GM19025 (cell line): ENCODE data around the gene SPRED1.

ENCODE experiments used
- ATAC-seq: cut with Tn5 transposase; IDR thresholded peaks from one replicate; pipeline ENCODE4 v1.9.1; 2021; ENCODE audit warnings: mild to moderate bottlenecking, low read depth, moderate library complexity; ENCODE audit not compliant: unreplicated experiment

The SPRED1 gene

GRCh38 chr15:38332711-38333110 is 80.1 kb downstream of the SPRED1 start:
- no peak for ATAC-seq

- no peak for ATAC-seq
Observed at GRCh38 chr15:38335116-38335515, 82.5 kb downstream of the SPRED1 start.

- ATAC-seq = no peak
Observed at GRCh38 chr15:38344351-38344750, 91.7 kb downstream of the SPRED1 start.

- no peak for ATAC-seq
Observed at GRCh38 chr15:38349251-38349650, 96.6 kb downstream of the SPRED1 start.

DNA sequence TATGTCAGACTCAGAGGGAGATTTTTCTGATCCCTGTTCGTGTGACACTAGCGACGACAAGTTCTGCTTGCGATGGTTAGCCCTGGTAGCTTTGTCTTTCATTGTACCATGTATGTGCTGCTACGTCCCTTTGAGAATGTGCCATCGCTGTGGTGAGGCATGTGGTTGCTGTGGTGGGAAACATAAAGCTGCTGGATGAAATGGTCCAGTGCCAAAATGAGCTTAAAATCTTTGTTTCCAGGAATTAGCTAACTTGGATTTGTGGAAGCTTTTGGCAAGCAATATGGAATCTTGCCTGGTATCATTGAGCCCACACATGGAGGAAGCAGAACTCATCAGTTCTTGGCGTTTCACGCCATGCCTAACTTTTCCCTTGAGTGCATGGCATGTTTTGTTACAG is 98.8 kb downstream of the SPRED1 start:
- no peak for ATAC-seq

GRCh38 chr15:38354315-38354929 is 101.8 kb downstream of the SPRED1 start:
- ATAC-seq = no peak

- no peak for ATAC-seq
Observed at GRCh38 chr15:38362355-38362754, 109.7 kb downstream of the SPRED1 start.

DNA sequence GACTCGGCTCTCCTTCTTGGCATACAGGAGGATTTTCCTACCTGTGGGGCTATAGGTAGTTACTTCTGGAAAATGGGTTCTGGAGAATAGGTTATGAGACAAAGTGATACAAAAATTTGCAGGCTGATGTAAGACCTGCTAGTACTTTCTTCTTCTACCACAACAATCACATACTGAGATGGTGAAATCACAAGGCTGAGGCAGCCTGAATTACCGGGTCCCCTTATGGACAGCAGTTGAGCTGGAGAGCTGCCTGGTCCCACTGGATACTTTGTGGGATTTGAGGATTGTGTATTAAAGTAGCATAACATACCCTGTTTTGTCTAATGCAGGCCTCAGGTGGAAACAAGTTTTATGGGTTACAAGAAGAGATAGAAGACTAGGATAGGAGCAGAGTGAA is 114.8 kb downstream of the SPRED1 start:
- ATAC-seq = no peak

GRCh38 chr15:38369936-38370478 is 117.4 kb downstream of the SPRED1 start:
- no peak for ATAC-seq

DNA sequence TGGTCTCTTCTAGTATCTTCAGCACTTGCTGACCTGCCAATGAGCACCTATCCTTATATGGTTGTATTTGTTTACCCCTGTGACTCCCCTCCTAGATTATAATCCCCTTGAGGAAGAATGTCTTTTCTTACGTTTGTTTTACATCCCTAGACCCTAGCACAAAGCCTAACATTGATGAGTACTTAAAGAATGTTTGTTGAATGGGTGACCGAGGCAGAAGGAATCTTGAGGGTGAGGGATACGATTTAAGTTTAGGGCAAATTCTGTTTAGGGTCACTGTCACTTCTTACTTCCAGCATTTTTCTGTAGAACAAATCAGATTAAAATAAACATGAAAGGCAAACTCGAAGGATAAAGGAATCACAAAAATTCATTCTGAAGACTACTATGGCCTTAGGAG is 120.4 kb downstream of the SPRED1 start:
- no peak for ATAC-seq

DNA sequence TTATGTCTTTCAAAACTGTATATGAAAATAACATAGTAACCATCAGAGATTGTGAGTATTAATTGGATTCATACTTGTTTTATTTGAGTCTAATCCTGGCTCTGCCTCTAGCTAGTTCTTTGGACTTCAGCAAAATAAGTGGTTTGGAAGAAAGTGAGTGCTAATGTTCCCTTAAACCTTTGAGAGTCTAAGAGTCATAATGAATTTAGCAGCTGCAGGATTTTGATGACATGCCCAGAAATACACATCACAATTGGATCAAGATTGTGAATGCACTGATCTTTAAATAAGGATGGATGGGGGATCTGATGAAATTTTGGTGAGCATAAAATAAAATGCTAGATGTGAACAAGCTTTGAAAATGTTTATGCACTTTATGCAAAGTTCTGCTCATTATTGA is 121.4 kb downstream of the SPRED1 start:
- no peak for ATAC-seq

GRCh38 chr15:38374556-38374955 is 121.9 kb downstream of the SPRED1 start:
- ATAC-seq = no peak

GRCh38 chr15:38376081-38376480 is 123.4 kb downstream of the SPRED1 start:
- ATAC-seq = no peak

GRCh38 chr15:38377636-38378035 is 125.0 kb downstream of the SPRED1 start:
- ATAC-seq = no peak

DNA sequence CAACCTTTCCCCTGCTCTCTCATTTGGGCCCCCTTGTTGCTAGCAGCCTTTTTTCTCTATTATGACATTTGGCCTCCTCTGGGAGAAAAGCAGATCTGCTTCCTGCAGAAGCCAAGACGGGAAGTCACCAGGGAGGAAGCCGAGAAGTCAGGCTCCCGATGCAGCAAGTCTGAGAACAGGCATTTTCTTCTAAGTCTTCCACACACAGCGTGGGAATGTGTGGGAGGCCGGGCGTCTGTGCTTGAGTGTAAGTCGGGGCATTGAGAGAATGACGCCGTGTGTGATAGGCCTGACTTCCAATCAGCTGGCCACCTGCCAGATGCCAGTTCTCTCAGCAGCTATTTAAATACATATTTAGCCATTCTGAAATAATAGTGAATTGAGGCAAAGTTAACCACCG is 125.5 kb downstream of the SPRED1 start:
- ATAC-seq = no peak

GRCh38 chr15:38389924-38390542 is 137.4 kb downstream of the SPRED1 start:
- ATAC-seq = peak; percentile 79

- ATAC-seq = no peak
Observed at GRCh38 chr15:38391191-38391590, 138.6 kb downstream of the SPRED1 start.

DNA sequence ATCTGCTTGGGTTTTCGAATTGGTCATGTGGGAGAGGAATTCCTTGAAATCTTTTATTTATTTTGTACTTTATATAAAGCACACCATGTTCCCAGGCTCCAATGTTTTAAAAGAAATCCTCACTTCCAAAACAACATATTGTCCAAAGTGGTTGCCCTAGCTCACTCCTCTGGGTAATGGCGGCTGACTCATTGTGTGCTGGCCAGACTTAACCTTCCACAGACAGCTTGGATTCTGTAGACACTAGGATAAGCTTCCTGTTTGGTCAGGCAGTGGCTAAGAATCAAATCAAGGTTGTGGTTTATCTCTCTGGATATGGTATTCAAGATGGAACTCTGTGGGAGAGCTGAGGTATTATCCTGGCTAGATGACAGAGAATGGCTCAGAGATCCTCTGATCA is 145.5 kb downstream of the SPRED1 start:
- ATAC-seq = no peak

DNA sequence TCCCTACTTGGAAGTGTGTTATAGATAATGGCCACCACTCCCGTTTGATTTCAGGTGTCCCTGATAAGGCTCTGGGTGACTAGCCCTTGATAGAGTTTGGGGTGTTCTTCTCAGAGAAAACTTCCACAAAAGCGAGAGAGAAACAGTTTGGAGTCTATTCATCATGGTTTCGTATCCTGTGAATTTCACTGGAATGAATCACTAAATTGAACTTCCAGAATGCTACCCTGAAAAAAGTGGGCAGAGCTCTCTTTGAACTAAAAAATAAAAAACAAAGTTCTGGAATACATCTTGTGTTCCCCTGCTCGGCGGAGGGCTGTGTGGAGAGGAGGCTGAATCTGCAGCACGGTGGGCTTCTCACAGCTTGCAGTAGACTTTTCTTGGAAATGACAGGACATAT is 148.5 kb downstream of the SPRED1 start:
- ATAC-seq = no peak

GRCh38 chr15:38401701-38402100 is 149.1 kb downstream of the SPRED1 start:
- ATAC-seq = no peak

DNA sequence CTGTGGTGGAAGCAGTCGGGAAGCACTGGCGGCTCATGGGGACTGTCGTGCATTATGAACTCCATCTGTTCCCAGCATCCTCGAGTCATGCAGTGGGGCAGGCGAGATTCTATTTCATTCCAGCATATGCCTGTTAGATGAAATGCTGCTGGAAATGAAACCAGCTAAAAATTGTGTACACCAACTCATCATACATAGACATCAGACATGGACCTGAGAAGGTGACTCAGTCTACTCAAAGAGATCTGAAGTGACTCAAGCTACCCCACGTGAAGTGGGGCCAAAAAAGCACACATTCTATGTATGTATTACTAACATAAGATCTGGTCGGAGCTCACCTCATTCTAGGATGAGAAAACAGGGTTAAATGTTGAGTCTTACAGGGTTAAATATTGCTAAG is 153.8 kb downstream of the SPRED1 start:
- ATAC-seq = no peak
